Testis (tissue), 3 donors: ENCODE results near the gene MYOM1. TPM values are rescaled to one million over a fixed set of nuclear protein-coding genes. Genes with fewer than 3 reads are reported as not detected.

Source experiments
- DNase-seq: peaks from one replicate; pipeline ENCODE4 v3.0.0-alpha.2; 2019
- H3K27ac ChIP-seq, 2 donors: fragments of 200-600 bp; sonication (generic); one replicate each; pipeline ENCODE4 v1.5.1; 2019
- H3K27me3 ChIP-seq: fragments of 200-600 bp; sonication (generic); one replicate; pipeline ENCODE4 v1.5.1; 2019
- H3K36me3 ChIP-seq: fragments of 200-600 bp; sonication (generic); one replicate; pipeline ENCODE4 v1.5.1; 2017; ENCODE audit warnings: low read depth; ENCODE audit errors: missing control alignments
- H3K4me1 ChIP-seq: fragments of 200-600 bp; sonication (generic); one replicate; pipeline ENCODE4 v1.5.1; 2019
- H3K4me3 ChIP-seq, 2 donors: fragments of 200-600 bp; sonication (generic); one replicate each; pipeline ENCODE4 v1.5.1; 2017 to 2019
- H3K9me3 ChIP-seq: fragments of 200-600 bp; sonication (generic); one replicate; pipeline ENCODE4 v1.5.1; 2017
- POLR2A ChIP-seq: fragments of 450-650 bp; IDR thresholded peaks from one replicate; pipeline ENCODE4 v1.6.1; 2017; ENCODE audit warnings: antibody characterized with exemption, mild to moderate bottlenecking, moderate library complexity
- WGBS, 2 donors: methylation state at CpG; one replicate each; pipeline ENCODE4 v1.1.5; 2018; 5-methylcytosine and 5-hydroxymethylcytosine counted together
- intact Hi-C: fragments of 100-400 bp; cut with DNase I; formaldehyde crosslinking; loops from one replicate; pipeline ENCODE4 v1.15.1; 2023; ENCODE audit warnings: low total_unique reads
- polyA plus RNA-seq: library from polyadenylated mRNA; stranded (reverse); fragments of 350-450 nt; fragmentation: Illumina TruSeq; extraction: RNeasy Lipid Tissue Mini Kit (QIAGEN cat#74804); gene quantifications from one replicate; pipeline ENCODE4 v1.2.3, GENCODE V29; 2014; ENCODE audit warnings: low read depth, low replicate concordance; ENCODE audit not compliant: insufficient read depth
- total RNA-seq, 2 donors: library from RNA; depleted of rRNA; stranded (reverse); fragments of >200 nt; gene quantifications; one replicate each; pipeline ENCODE4 v1.2.3, GENCODE V29; 2016
- TF ChIP-seq, protein P1 (sequence below), 3 experiments: fragments of 450-650 bp in 2 of 3; fragments of 200-600 bp in 1 of 3; sonication (generic) in 1 of 3; IDR thresholded peaks; one replicate each; pipeline ENCODE4 v1.5.1; 2016 to 2019; ENCODE audit warnings: antibody characterized with exemption in 3 of 3, mild to moderate bottlenecking in 2 of 3, moderate library complexity in 1 of 3

MYOM1 gene
- total and polyA plus RNA-seq, 3 donors from 2014 or later = 9.1 to 19.9 (median 16.9) TPM

- peaks cover 12% of the 10 kb centered on the region for H3K4me1 ChIP-seq
- intact Hi-C loops = no loop called here
Observed at GRCh38 chr18:3040881-3041280, 178.9 kb downstream of the MYOM1 start.

GRCh38 chr18:3040173-3040572 is 179.6 kb downstream of the MYOM1 start:
- DNase-seq = no peak
- WGBS, 2 donors = 95% methylated on average over 2 of the region's 2 CpGs
- H3K36me3 ChIP-seq = no peaks in the 10 kb centered on the region
- H3K9me3 ChIP-seq = no peaks in the 10 kb centered on the region
- peaks cover 8% of the 10 kb centered on the region for H3K4me1 ChIP-seq
- H3K4me3 ChIP-seq = no peak overlapping the region
- intact Hi-C loops = no loop called here
- no peak overlapping the region for H3K27ac ChIP-seq
- TF ChIP-seq, protein P1, sequence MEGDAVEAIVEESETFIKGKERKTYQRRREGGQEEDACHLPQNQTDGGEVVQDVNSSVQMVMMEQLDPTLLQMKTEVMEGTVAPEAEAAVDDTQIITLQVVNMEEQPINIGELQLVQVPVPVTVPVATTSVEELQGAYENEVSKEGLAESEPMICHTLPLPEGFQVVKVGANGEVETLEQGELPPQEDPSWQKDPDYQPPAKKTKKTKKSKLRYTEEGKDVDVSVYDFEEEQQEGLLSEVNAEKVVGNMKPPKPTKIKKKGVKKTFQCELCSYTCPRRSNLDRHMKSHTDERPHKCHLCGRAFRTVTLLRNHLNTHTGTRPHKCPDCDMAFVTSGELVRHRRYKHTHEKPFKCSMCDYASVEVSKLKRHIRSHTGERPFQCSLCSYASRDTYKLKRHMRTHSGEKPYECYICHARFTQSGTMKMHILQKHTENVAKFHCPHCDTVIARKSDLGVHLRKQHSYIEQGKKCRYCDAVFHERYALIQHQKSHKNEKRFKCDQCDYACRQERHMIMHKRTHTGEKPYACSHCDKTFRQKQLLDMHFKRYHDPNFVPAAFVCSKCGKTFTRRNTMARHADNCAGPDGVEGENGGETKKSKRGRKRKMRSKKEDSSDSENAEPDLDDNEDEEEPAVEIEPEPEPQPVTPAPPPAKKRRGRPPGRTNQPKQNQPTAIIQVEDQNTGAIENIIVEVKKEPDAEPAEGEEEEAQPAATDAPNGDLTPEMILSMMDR (IDR thresholded peaks at IDR 0.05) = no peak
- no peak for TF ChIP-seq POLR2A
- H3K27me3 ChIP-seq = no peaks in the 10 kb centered on the region

More at GRCh38 chr18:3040881-3041280, 178.9 kb downstream of the MYOM1 start:
- no peak overlapping the region for H3K4me3 ChIP-seq
- no peak overlapping the region for H3K27ac ChIP-seq
- no peaks in the 10 kb centered on the region for H3K27me3 ChIP-seq
- 95 to 96% methylated on average over 8 of the region's 8 CpGs for WGBS, 2 donors
- TF ChIP-seq POLR2A = no peak
- TF ChIP-seq, protein P1 (IDR thresholded peaks at IDR 0.05) = no peak
- H3K36me3 ChIP-seq = no peaks in the 10 kb centered on the region
- no peak for DNase-seq
- H3K9me3 ChIP-seq = no peaks in the 10 kb centered on the region

DNA sequence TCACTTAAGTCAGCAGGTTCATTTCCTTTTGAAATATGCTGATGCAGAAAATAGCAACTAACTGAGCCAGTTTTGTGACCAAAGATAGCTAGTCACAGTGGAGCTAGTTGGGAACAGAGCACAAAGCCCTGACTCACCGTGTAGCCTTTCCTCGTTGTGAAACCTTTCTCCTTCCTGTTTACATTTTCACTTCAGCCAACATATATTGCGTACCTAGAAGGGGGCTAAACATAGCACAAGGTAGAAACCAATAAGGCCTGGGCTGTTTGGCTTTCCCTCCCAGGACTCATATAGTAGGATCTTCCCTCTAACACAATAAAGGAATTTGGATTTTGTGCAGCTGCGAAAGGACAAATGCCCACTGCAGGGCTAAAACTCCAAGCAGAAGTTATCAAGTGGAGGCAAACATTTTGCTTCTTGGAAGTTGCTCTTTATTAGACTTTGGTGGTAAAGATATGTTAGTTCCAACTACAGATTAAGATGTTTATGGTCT is 182.3 kb downstream of the MYOM1 start:
- WGBS, 2 donors = 35 to 42% methylated on average over 4 of the region's 4 CpGs
- peak overlapping the region in 1 of 2 donors; percentile 47 for H3K4me3 ChIP-seq
- no peaks in the 10 kb centered on the region for H3K4me1 ChIP-seq
- no peak for DNase-seq
- H3K27me3 ChIP-seq = no peaks in the 10 kb centered on the region
- H3K27ac ChIP-seq = peak overlapping the region in 1 of 2 donors; percentile 30
- H3K36me3 ChIP-seq = no peaks in the 10 kb centered on the region
- intact Hi-C loops = no loop called here
- H3K9me3 ChIP-seq = no peaks in the 10 kb centered on the region
- TF ChIP-seq POLR2A = no peak
- TF ChIP-seq, protein P1 (IDR thresholded peaks at IDR 0.05) = no peak

- WGBS, 2 donors = 91 to 94% methylated on average over 5 of the region's 5 CpGs
- H3K9me3 ChIP-seq = no peaks in the 10 kb centered on the region
- no peak for DNase-seq
- no peaks in the 10 kb centered on the region for H3K36me3 ChIP-seq
- no peaks in the 10 kb centered on the region for H3K4me1 ChIP-seq
- intact Hi-C loops = no loop called here
- TF ChIP-seq POLR2A = no peak
- TF ChIP-seq, protein P1 (IDR thresholded peaks at IDR 0.05) = no peak
- no peak overlapping the region for H3K27ac ChIP-seq
- no peak overlapping the region for H3K4me3 ChIP-seq
- H3K27me3 ChIP-seq = no peaks in the 10 kb centered on the region
Observed at GRCh38 chr18:3036108-3036507, 183.7 kb downstream of the MYOM1 start.

- 87 to 93% methylated on average over 5 of the region's 5 CpGs for WGBS, 2 donors
- H3K27me3 ChIP-seq = no peaks in the 10 kb centered on the region
- H3K4me1 ChIP-seq = no peaks in the 10 kb centered on the region
- no peak overlapping the region for H3K27ac ChIP-seq
- DNase-seq = no peak
- TF ChIP-seq, protein P1 (IDR thresholded peaks at IDR 0.05) = no peak
- TF ChIP-seq POLR2A = no peak
- H3K4me3 ChIP-seq = no peak overlapping the region
- no peaks in the 10 kb centered on the region for H3K9me3 ChIP-seq
- H3K36me3 ChIP-seq = no peaks in the 10 kb centered on the region
- intact Hi-C loops = no loop called here
Observed at GRCh38 chr18:3035635-3036034, 184.1 kb downstream of the MYOM1 start.
